Prostate gland (tissue), 2 donors: Measurements from ENCODE around the gene CAPN1. TPM values are rescaled to one million over a fixed set of nuclear protein-coding genes. Genes with fewer than 3 reads are reported as not detected.

Experiments used
- DNase-seq: peaks from one replicate; pipeline ENCODE4 v3.0.0-alpha.2; 2019; ENCODE audit warnings: low spot score
- H3K27ac ChIP-seq, 2 donors: fragments of 200-600 bp; sonication (generic); 2 replicates each; pipeline ENCODE4 v1.5.1; 2017 to 2019
- H3K27me3 ChIP-seq: fragments of 200-600 bp; sonication (generic); replicated peaks from 2 replicates; pipeline ENCODE4 v1.5.1; 2019; ENCODE audit not compliant: insufficient read depth
- H3K36me3 ChIP-seq, 2 donors: fragments of 200-600 bp; sonication (generic); 1 replicate in 1 of 2; 2 replicates in 1 of 2; pipeline versions ENCODE4 v1.5.1 to v1.8.1; 2017 to 2019
- H3K4me1 ChIP-seq: fragments of 200-600 bp; sonication (generic); replicated peaks from 2 replicates; pipeline ENCODE4 v1.5.1; 2019
- H3K4me3 ChIP-seq, 2 donors: fragments of 200-600 bp; sonication (generic); 2 replicates each; pipeline ENCODE4 v1.5.1; 2017 to 2019
- H3K9me3 ChIP-seq: fragments of 200-600 bp; sonication (generic); 2 replicates; pipeline ENCODE4 v1.5.1; 2017
- CTCF ChIP-seq, 4 experiments: fragments of 200-600 bp in 2 of 4; fragments of 450-650 bp in 2 of 4; sonication (generic) in 2 of 4; IDR thresholded peaks; 1 replicate in 3 of 4; 2 replicates in 1 of 4; pipeline ENCODE4 v1.5.1; 2016 to 2019; ENCODE audit warnings: antibody characterized with exemption in 4 of 4, mild to moderate bottlenecking in 2 of 4, moderate library complexity in 2 of 4
- POLR2A ChIP-seq: fragments of 450-650 bp; IDR thresholded peaks from one replicate; pipeline ENCODE4 v1.6.1; 2016; ENCODE audit warnings: antibody characterized with exemption, mild to moderate bottlenecking
- POLR2AphosphoS5 ChIP-seq: sonication (generic); formaldehyde crosslinking; IDR thresholded peaks from one replicate; pipeline ENCODE4 v1.6.1; 2017; ENCODE audit warnings: antibody characterized with exemption
- WGBS: methylation state at CpG from one replicate; pipeline ENCODE4 v1.1.5; 2018; 5-methylcytosine and 5-hydroxymethylcytosine counted together
- intact Hi-C: fragments of 100-400 bp; cut with DNase I; formaldehyde crosslinking; loops from one replicate; pipeline ENCODE4 v1.14.2; 2022
- total RNA-seq, 2 donors: library from RNA; depleted of rRNA; stranded (reverse); fragments of >200 nt; gene quantifications; one replicate each; pipeline ENCODE4 v1.1.0, GENCODE V29; 2016

The CAPN1 gene
- total RNA-seq, 2 donors from 2014 or later: 215 to 374 TPM

- no peak overlapping the region for H3K27ac ChIP-seq
- no peaks in the 10 kb centered on the region for H3K9me3 ChIP-seq
- WGBS: 74% methylated on average over 5 of the region's 5 CpGs
- intact Hi-C loops: no loop called here
- TF ChIP-seq CTCF (IDR thresholded peaks at IDR 0.05) (no peak), POLR2A (no peak), POLR2AphosphoS5 (no peak)
- H3K4me1 ChIP-seq: no peaks in the 10 kb centered on the region
- no peak for DNase-seq
- no peak overlapping the region for H3K4me3 ChIP-seq
- H3K36me3 ChIP-seq: no peaks in the 10 kb centered on the region
- no peaks in the 10 kb centered on the region for H3K27me3 ChIP-seq
These were observed 22.7 kb upstream of the CAPN1 start for GRCh38 chr11:65159012-65159411.

GRCh38 chr11:65160643-65161042, 21.1 kb upstream of the CAPN1 start:
- no peaks in the 10 kb centered on the region for H3K36me3 ChIP-seq
- no peaks in the 10 kb centered on the region for H3K9me3 ChIP-seq
- no peak for DNase-seq
- intact Hi-C loops: no loop called here
- no peaks in the 10 kb centered on the region for H3K4me1 ChIP-seq
- no peaks in the 10 kb centered on the region for H3K27me3 ChIP-seq
- H3K27ac ChIP-seq: no peak overlapping the region
- H3K4me3 ChIP-seq: no peak overlapping the region
- no peak for TF ChIP-seq CTCF (IDR thresholded peaks at IDR 0.05)
- no peak for TF ChIP-seq POLR2AphosphoS5
- TF ChIP-seq POLR2A: no peak
- 83% methylated on average over 3 of the region's 3 CpGs for WGBS

GRCh38 chr11:65163684-65164083, 18.0 kb upstream of the CAPN1 start:
- TF ChIP-seq POLR2AphosphoS5: no peak
- TF ChIP-seq CTCF (IDR thresholded peaks at IDR 0.05): no peak
- no peak for TF ChIP-seq POLR2A
- Histone ChIP-seq H3K9me3 (no peaks in the 10 kb centered on the region), H3K4me1 (no peaks in the 10 kb centered on the region), H3K27ac (no peak overlapping the region), H3K27me3 (no peaks in the 10 kb centered on the region), H3K4me3 (no peak overlapping the region), H3K36me3 (no peaks in the 10 kb centered on the region)
- 51% methylated on average over 2 of the region's 2 CpGs for WGBS
- no peak for DNase-seq
- intact Hi-C loops: no loop called here

DNA sequence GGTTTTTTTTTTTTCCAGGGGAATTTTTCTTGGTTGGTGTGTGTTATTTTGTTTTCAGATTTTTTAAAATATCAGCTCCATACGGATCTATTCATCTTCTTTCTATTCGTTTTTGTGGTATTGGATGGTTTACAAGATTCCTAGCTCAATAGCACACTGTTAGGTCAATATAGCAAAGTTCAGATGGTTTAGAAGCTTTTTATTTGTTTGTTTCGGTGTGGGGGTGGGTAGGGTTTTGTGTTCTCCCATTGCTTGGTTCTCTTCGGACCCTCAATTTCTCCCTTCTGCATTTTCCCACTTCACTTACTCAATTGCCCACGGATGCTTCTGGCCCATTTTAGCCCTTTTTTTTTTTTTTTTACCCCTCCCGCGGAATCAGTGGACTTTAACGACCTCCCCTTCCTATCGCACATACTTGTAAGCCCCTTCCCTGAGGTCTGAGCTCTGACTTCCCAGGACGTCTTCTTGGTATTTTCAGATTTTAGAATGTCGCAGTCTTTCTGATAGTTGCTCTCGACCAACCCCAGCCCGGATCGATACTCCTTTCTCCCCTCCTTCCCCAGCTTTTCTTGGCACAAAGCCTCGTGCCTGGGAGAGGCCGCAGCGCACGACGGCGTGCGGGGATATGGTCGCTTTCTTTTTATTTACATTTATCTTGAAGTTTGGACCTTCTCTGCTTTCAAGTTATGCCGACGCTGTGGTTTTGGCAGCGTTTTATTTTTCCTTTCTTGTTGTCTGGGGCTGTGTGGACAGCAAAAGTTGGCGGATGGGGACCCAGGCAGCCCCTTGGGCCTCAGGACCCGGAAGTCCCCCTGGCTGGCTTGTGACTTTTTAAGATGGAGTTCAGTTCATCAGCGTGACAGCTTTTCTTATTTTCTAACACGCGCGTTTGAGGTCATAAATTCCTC, 16.1 kb upstream of the CAPN1 start:
- no peaks in the 10 kb centered on the region for H3K36me3 ChIP-seq
- no peak for DNase-seq
- no peaks in the 10 kb centered on the region for H3K27me3 ChIP-seq
- peak overlapping the region; percentile 4 to 19 for H3K4me3 ChIP-seq
- 28% methylated on average over 31 of the region's 31 CpGs for WGBS
- TF ChIP-seq POLR2A (no peak), CTCF (IDR thresholded peaks at IDR 0.05) (no peak)
- intact Hi-C loops: no loop called here
- no peak overlapping the region for H3K27ac ChIP-seq
- no peaks in the 10 kb centered on the region for H3K9me3 ChIP-seq
- no peaks in the 10 kb centered on the region for H3K4me1 ChIP-seq

- no peaks in the 10 kb centered on the region for H3K27me3 ChIP-seq
- no peak overlapping the region for H3K4me3 ChIP-seq
- no peaks in the 10 kb centered on the region for H3K4me1 ChIP-seq
- no peak for TF ChIP-seq POLR2A
- no peak for TF ChIP-seq CTCF (IDR thresholded peaks at IDR 0.05)
- TF ChIP-seq POLR2AphosphoS5: no peak
- H3K27ac ChIP-seq: no peak overlapping the region
- no peaks in the 10 kb centered on the region for H3K9me3 ChIP-seq
- H3K36me3 ChIP-seq: no peaks in the 10 kb centered on the region
- intact Hi-C loops: no loop called here
- WGBS: 92% methylated on average over 3 of the region's 3 CpGs
- DNase-seq: no peak
These were observed 14.8 kb upstream of the CAPN1 start for GRCh38 chr11:65166893-65167292.
